AG10803 (cell line): ENCODE results near the gene CDH4.

Experiments used
- DNase-seq: peaks from one replicate; pipeline ENCODE4 v3.0.0; 2010; ENCODE audit warnings: low read depth
- H3K4me3 ChIP-seq: 2 replicates; pipeline ENCODE4 v1.5.1; 2011; ENCODE audit warnings: mild to moderate bottlenecking, low read length, control low read depth
- TF ChIP-seq, protein P1 (sequence below): conservative IDR thresholded peaks from 2 replicates; pipeline ENCODE4 v1.5.1; 2011; ENCODE audit warnings: mild to moderate bottlenecking, low read length, control low read depth, inconsistent platforms

The CDH4 gene

DNA sequence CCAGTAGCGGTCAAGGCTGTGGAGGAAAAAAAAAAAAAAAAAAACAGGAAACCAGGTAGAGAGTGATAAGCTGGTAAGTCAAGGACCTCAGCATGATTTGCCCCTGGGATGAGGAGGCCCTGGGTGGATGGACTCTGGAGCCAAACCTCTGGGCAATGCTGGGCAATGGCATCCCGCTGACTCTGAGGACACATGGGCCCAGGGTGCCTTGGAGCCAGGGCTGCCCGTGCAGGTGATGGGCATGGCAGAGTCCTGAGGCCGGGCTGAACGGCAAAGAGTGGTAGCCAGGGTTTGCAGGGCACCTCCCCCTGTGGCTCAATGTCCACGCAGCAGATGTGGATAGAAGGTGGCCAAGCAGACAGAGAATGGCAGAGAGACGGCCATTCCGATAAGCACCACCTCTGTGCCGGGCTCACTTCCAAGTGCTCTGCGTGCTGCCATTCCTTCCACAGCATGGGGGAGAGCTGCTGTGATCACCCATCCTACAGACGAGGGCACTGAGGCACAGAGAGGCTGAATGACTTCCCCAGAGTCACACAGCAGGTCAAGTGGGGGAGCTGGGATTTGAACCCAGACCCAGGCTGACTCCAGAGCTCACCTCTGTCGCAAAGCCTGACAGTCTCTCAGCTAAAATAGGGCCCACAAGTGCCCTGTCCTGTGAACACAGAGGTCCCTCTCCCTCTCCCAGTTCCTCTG, 353.9 kb downstream of the CDH4 start:
- DNase-seq, result no peak
- TF ChIP-seq, protein P1, sequence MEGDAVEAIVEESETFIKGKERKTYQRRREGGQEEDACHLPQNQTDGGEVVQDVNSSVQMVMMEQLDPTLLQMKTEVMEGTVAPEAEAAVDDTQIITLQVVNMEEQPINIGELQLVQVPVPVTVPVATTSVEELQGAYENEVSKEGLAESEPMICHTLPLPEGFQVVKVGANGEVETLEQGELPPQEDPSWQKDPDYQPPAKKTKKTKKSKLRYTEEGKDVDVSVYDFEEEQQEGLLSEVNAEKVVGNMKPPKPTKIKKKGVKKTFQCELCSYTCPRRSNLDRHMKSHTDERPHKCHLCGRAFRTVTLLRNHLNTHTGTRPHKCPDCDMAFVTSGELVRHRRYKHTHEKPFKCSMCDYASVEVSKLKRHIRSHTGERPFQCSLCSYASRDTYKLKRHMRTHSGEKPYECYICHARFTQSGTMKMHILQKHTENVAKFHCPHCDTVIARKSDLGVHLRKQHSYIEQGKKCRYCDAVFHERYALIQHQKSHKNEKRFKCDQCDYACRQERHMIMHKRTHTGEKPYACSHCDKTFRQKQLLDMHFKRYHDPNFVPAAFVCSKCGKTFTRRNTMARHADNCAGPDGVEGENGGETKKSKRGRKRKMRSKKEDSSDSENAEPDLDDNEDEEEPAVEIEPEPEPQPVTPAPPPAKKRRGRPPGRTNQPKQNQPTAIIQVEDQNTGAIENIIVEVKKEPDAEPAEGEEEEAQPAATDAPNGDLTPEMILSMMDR, result no peak
- no peak overlapping the region for H3K4me3 ChIP-seq

DNA sequence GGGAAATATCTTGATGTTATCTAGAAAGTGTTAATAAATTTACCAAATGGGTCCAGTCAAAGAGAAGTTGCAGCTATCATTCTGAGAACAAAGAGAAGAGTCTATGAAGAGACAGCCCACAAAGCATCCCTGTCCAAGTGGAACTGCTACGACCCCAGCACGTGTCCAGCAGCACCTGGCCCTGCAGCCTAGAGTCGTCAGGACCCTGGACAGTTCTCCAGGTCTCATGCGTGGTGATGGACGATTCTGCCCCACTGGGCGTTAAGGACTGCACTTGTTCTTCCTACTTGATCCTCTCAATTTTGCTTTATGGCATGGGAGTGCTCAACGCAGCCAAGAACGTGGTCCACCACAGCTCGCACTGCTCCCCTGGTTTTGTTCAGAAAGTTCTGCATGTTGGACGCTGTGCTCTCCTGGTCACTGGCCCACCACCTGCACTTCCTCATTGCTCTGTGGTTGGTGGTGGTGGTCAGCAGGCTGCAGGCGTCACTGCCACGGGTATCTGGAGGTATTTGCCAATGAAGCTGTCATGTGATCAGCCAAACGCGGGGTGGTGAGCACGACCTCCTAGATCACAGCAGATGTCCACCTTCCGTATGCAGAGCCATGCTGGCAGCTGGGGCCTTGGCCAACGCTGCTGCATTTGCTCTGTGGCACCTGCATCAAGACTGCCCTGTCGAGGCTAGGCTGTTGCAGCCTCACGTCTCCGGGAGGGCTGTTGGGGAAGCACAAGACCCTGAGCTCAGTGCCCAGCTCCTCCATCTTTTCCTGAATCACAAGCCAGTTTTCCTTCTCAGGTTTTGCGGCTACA, 356.4 kb downstream of the CDH4 start:
- DNase-seq, result no peak
- no peak overlapping the region for H3K4me3 ChIP-seq
- TF ChIP-seq, protein P1, result no peak

DNA sequence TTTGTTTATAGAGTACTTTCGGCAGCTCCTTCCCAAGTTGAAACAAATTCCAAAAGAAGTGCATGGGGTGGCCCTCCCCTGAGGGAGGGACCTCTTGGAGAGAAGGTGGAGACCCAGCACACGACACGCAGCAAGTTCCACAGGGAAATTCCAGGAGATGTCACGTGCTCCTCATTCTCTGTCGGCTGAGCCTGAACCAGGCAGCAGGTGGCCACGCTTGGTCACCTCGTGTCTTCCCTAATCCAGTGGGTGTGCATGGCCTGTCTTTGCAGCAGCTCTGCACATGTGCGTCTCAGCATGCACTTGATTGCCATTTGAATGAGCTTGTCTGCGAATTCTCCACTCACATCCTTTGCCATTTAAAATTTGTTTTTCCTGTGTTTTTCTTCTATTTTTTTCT, 357.4 kb downstream of the CDH4 start:
- H3K4me3 ChIP-seq, result no peak overlapping the region
- TF ChIP-seq, protein P1, result no peak
- DNase-seq, result no peak

GRCh38 chr20:61611401-61612180, 359.5 kb downstream of the CDH4 start:
- TF ChIP-seq, protein P1, result no peak
- no peak overlapping the region for H3K4me3 ChIP-seq
- DNase-seq, result no peak

DNA sequence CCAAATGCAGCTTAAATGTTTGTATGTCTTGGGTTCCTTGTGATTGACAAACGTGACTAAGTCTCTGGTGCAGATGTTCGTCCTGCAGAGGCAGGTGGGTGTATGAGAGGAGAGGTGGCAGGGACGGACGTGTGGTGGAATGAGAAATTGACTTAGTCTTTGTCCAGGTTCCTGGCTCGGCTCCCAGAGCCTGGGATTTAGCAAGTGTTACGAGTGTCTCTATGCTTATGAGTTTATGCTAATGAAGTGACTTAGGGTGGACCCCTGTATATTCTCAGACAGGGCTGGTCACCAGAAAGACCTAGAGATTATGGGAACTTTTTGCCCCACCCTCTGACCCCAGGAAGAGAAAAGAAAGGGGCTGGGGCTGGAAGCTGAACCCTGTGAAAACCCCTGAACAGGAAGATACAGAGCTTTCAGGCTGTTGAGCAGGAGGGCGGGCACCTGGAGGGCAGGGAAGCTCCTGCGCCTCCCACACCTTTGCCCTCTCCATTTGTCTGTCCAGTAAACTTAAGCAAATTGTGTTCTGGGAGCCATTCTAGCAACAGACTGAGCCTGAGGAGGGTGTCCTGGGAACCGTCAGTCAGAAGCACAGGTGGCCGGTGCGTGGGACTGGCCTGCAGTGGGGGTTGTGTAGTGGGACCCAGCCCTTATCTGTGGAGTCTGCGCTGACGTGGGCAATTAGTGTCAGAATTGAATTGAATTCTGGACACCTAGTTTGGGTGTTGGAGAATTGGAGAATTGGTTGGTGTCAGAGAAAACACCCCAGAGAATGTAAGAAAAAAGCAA, 362.1 kb downstream of the CDH4 start:
- no peak for DNase-seq
- no peak overlapping the region for H3K4me3 ChIP-seq
- TF ChIP-seq, protein P1, result no peak

DNA sequence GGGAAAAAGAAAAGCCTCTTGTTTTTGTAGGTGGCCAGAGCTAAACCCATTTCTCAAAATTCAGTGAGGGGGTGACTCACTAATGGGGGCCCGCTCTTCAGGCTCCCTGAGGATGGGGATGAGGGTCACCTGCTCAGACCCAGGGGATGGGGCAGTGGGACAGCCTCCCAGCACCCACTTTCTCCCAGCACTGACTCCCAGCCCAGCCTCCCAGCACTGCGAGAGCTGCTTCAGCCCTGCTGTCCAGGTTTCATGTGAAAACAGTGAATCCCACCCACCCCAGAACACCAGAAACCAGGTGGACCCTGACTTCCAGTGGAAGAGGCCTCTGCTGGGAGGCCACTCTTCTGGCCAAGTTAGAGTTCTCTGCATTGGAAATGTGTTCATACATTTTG, 362.6 kb downstream of the CDH4 start:
- no peak overlapping the region for H3K4me3 ChIP-seq
- TF ChIP-seq, protein P1, result no peak
- no peak for DNase-seq
